A673 (cell line): ENCODE measurements around the gene PPP1R18. TPM values are rescaled to one million over a fixed set of nuclear protein-coding genes. Genes with fewer than 3 reads are reported as not detected.
A peak's percentile ranks its signal among the peaks of the same experiment; 100 is the strongest.

Source experiments
- BruUV-seq: library from RNA; stranded (reverse); fragments of 400-500 nt; replicated peaks from 2 replicates; lab custom pipeline; 2021; lab: Mats Ljungman, UMichigan
- CTCF ChIA-PET: fragments of 300-600 bp; sonication (Branson Sonifier 250); formaldehyde crosslinking; loops from one replicate; lab custom pipeline; 2022; ENCODE audit warnings: antibody characterized with exemption; lab: Charles Lee
- POLR2A ChIA-PET: fragments of 300-600 bp; sonication (Branson Sonifier 250); formaldehyde crosslinking; loops from one replicate; lab custom pipeline; 2022; ENCODE audit warnings: antibody characterized with exemption; ENCODE audit not compliant: low non-redundant PET; lab: Charles Lee
- DNase-seq: peaks from one replicate; pipeline ENCODE4 v3.0.0-alpha.2; 2015; ENCODE audit warnings: low spot score
- H3K27ac ChIP-seq: fragments of 200-600 bp; sonication (generic); 2 replicates; pipeline ENCODE4 v1.5.1; 2016; ENCODE audit warnings: mixed run types, low read depth, mild to moderate bottlenecking, mixed read lengths, antibody characterized with exemption, low read length; ENCODE audit not compliant: poor library complexity, severe bottlenecking
- H3K27me3 ChIP-seq: fragments of 200-600 bp; sonication (generic); replicated peaks from 2 replicates; pipeline ENCODE4 v1.6.1; 2017; ENCODE audit warnings: mixed run types, low read depth, mild to moderate bottlenecking, mixed read lengths, antibody characterized with exemption, low read length; ENCODE audit not compliant: insufficient read depth, poor library complexity
- H3K36me3 ChIP-seq: fragments of 200-600 bp; sonication (generic); 2 replicates; pipeline ENCODE4 v1.6.1; 2016; ENCODE audit warnings: mixed run types, mild to moderate bottlenecking, mixed read lengths, antibody characterized with exemption, low read length; ENCODE audit not compliant: insufficient read depth, poor library complexity, severe bottlenecking
- H3K4me1 ChIP-seq: fragments of 200-600 bp; sonication (generic); 2 replicates; pipeline ENCODE4 v1.6.1; 2017; ENCODE audit warnings: mixed run types, mild to moderate bottlenecking, mixed read lengths, antibody characterized with exemption, low read length; ENCODE audit not compliant: insufficient read depth, poor library complexity, severe bottlenecking
- H3K4me3 ChIP-seq: fragments of 200-600 bp; sonication (generic); 2 replicates; pipeline ENCODE4 v1.5.1; 2016; ENCODE audit warnings: low read depth, mixed run types, mild to moderate bottlenecking, mixed read lengths, low read length; ENCODE audit not compliant: poor library complexity, severe bottlenecking
- H3K9me3 ChIP-seq: fragments of 200-600 bp; sonication (generic); 2 replicates; pipeline ENCODE4 v1.6.1; 2016; ENCODE audit warnings: mixed run types, low read depth, mild to moderate bottlenecking, mixed read lengths, antibody characterized with exemption, low read length; ENCODE audit not compliant: poor library complexity, severe bottlenecking
- CTCF ChIP-seq: fragments of 300-800, 200-600 bp; sonication (generic); conservative IDR thresholded peaks from 2 replicates; pipeline ENCODE4 v1.5.1; 2017; ENCODE audit warnings: low read depth, mild to moderate bottlenecking, antibody characterized with exemption, low read length, moderate library complexity, mixed read lengths
- EZH2 ChIP-seq: fragments of 200-600 bp; sonication (generic); IDR thresholded peaks from 2 replicates; pipeline ENCODE4 v1.6.1; 2017; ENCODE audit warnings: borderline replicate concordance, low read depth, mild to moderate bottlenecking, mixed read lengths, antibody characterized with exemption, low read length; ENCODE audit not compliant: poor library complexity, severe bottlenecking
- intact Hi-C: fragments of 100-400 bp; cut with micrococcal nuclease; formaldehyde crosslinking; loops from one replicate; pipeline ENCODE4 v1.10.0; 2022; ENCODE audit not compliant: unreplicated experiment
- total RNA-seq: library from RNA; stranded (reverse); gene quantifications from 2 replicates; pipeline ENCODE4 v1.2.3, GENCODE V29; 2021

PPP1R18 gene
- total RNA-seq, 1 experiment from 2014 or later = 50.3 TPM

GRCh38 chr6:30691208-30691847 lies 4.9 kb upstream of the PPP1R18 start:
- CTCF ChIA-PET = no interaction called here
- H3K27ac ChIP-seq = peak overlapping the region; percentile 70
- POLR2A ChIA-PET = no interaction called here
- BruUV-seq = TSS peak; percentile 25
- H3K27me3 ChIP-seq = no peaks in the 10 kb centered on the region
- H3K4me3 ChIP-seq = peak overlapping the region; percentile 75
- DNase-seq = peak; percentile 54
- peaks cover 24% of the 10 kb centered on the region for H3K4me1 ChIP-seq
- intact Hi-C loops = loop anchor here (2.0 kb wide), 1 partner anchor 25 kb away; the partner anchor contains the start of gene MDC1
- TF ChIP-seq EZH2 = no peak
- TF ChIP-seq CTCF = no peak
- no peaks in the 10 kb centered on the region for H3K9me3 ChIP-seq
- H3K36me3 ChIP-seq = no peaks in the 10 kb centered on the region

GRCh38 chr6:30690403-30691207 lies 4.2 kb upstream of the PPP1R18 start, which contains the start of gene NRM:
TSS of gene NRM (minus strand) at chr6:30690984. CDS start at chr6:30690974, 10 bp downstream.
- peak; percentile 92 for DNase-seq
- peak within 1 kb of the TSS; percentile 75 for H3K4me3 ChIP-seq
- POLR2A ChIA-PET = interaction anchor here (0.5 kb wide), 1 partner anchor 23 kb away, joined by 3 read pairs; no protein-coding TSS in a partner anchor
- H3K4me1 ChIP-seq = peaks cover 29% of the 10 kb centered on the region
- intact Hi-C loops = loop anchor here (2.0 kb wide), 1 partner anchor 26 kb away; the partner anchor contains the start of gene MDC1
- peak within 1 kb of the TSS; percentile 70 for H3K27ac ChIP-seq
- CTCF ChIA-PET = no interaction called here
- TSS peak; percentile 66 for BruUV-seq
- TF ChIP-seq EZH2 (no peak), CTCF (no peak)
- no peaks in the 10 kb centered on the region for H3K9me3 ChIP-seq
- H3K27me3 ChIP-seq = no peaks in the 10 kb centered on the region
- no peaks in the 10 kb centered on the region for H3K36me3 ChIP-seq

GRCh38 chr6:30689985-30690384 lies 3.5 kb upstream of the PPP1R18 start:
- TF ChIP-seq CTCF (no peak), EZH2 (no peak)
- Histone ChIP-seq H3K36me3 (no peaks in the 10 kb centered on the region), H3K27me3 (no peaks in the 10 kb centered on the region), H3K27ac (peak overlapping the region; percentile 70), H3K9me3 (no peaks in the 10 kb centered on the region), H3K4me1 (peaks cover 35% of the 10 kb centered on the region), H3K4me3 (peak overlapping the region; percentile 75)
- no TSS peak for BruUV-seq
- intact Hi-C loops = loop anchor here (2.0 kb wide), 1 partner anchor 27 kb away; the partner anchor contains the start of gene MDC1
- no peak for DNase-seq
- ChIA-PET POLR2A (interaction anchor here (0.5 to 1.1 kb wide), 2 partner anchors 23 to 27 kb away, joined by 3 read pairs; partner anchors contain the start of gene MDC1), CTCF (no interaction called here)
